ENCODE results near the gene ZNF468.
"Not testable (repeated sequence)": the region's sequence is repeated elsewhere in the genome, so short reads cannot be mapped to it uniquely, and the experiment has no call there.

Gene ZNF468

GRCh38 chr19:52857378-52858191 lies at the start of gene ZNF468:
ZNF468 (minus strand) TSS chr19:52857619; CDS start chr19:52854272, 3,347 bp downstream.
- peak; percentile 39 for DNase-seq (ENCODE audit: low read depth)

GRCh38 chr19:52904052-52904780 lies 46.8 kb upstream of the ZNF468 start:
- DNase-seq (ENCODE audit: low read depth) = not testable (repeated sequence)

- DNase-seq (ENCODE audit: low read depth) = no peak
These were observed 44.4 kb upstream of the ZNF468 start for GRCh38 chr19:52901842-52902241.

GRCh38 chr19:52898596-52898995 lies 41.2 kb upstream of the ZNF468 start:
- DNase-seq (ENCODE audit: low read depth) = not testable (repeated sequence)

- no peak for DNase-seq (ENCODE audit: low read depth)
These were observed 40.7 kb upstream of the ZNF468 start for GRCh38 chr19:52898101-52898500.

- peak; percentile 92 for DNase-seq (ENCODE audit: low read depth)
These were observed 39.9 kb upstream of the ZNF468 start, which contains the start of gene ZNF320 for GRCh38 chr19:52897138-52897935. ZNF320 (minus strand) TSS chr19:52897635; CDS start chr19:52890255, 7,380 bp downstream.

GRCh38 chr19:52896431-52897137 lies 39.2 kb upstream of the ZNF468 start:
- DNase-seq (ENCODE audit: low read depth) = peak; percentile 12

DNA sequence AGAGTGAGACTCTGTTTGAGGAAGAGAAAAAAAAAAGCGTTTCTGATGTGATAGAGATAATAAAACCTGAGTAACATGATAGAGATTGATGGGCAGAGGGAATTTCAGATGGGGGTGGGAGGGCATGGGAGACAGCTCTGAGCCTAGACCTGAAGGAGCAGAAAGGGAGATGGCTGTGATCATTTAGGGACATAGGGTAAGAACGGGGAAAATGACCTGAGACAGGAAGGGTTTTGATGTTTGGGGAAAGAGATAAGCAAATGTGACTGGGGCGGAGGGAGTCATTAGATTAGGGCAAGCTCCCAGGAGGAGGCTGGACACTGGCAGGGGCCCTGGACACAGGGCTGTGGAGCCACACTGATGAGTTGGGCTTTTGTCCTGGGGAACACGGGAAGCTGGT lies 33.9 kb upstream of the ZNF468 start:
- peak; percentile 53 for DNase-seq (ENCODE audit: low read depth)

DNA sequence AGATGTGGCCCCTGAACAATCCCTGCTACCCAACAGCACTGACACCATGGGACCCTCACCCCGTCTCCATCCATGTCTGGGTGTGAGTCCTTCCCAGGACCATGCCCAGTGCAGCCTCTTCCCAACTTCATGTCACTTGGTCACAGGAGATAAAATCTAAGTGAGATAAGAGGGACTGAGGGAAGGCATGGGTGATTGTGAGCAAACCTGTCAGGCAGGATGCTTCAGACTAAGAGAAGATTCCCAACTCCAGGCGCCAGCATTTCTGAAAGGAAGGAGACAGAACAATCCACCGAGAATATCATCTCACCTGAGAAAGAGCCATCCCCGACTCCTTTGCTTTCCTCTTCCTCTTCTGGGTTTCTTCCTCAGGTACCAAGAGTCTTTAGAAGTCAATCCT lies 32.5 kb upstream of the ZNF468 start:
- no peak for DNase-seq (ENCODE audit: low read depth)

GRCh38 chr19:52889076-52889475 lies 31.7 kb upstream of the ZNF468 start:
- no peak for DNase-seq (ENCODE audit: low read depth)

DNA sequence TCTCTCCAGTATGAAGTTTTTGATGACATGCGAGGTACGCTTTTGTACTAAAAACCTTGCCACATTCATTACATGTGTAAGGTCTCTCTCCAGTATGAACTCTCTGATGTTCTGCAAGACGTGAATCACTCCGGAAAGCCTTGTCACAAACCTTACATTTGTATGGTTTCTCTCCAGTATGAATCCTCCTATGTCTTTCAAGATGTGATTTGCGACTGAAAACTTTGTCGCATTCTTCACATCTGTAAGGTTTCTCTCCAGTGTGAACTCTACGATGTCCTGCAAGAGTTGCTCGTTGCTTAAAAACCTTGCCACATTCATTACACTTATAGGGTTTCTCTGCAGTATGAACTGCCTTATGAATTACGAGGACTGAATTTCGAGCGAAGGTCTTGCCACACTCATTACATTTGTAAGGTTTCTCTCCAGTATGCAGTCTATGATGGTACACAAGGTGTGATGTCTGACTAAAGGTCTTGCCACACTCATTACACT lies 23.5 kb upstream of the ZNF468 start:
- no peak for DNase-seq (ENCODE audit: low read depth)

GRCh38 chr19:52872996-52873395 lies 15.6 kb upstream of the ZNF468 start:
- DNase-seq (ENCODE audit: low read depth) = not testable (repeated sequence)

GRCh38 chr19:52871466-52871865 lies 14.0 kb upstream of the ZNF468 start:
- DNase-seq (ENCODE audit: low read depth) = no peak

- DNase-seq (ENCODE audit: low read depth) = not testable (repeated sequence)
These were observed 10.6 kb upstream of the ZNF468 start for GRCh38 chr19:52868031-52868430.

DNA sequence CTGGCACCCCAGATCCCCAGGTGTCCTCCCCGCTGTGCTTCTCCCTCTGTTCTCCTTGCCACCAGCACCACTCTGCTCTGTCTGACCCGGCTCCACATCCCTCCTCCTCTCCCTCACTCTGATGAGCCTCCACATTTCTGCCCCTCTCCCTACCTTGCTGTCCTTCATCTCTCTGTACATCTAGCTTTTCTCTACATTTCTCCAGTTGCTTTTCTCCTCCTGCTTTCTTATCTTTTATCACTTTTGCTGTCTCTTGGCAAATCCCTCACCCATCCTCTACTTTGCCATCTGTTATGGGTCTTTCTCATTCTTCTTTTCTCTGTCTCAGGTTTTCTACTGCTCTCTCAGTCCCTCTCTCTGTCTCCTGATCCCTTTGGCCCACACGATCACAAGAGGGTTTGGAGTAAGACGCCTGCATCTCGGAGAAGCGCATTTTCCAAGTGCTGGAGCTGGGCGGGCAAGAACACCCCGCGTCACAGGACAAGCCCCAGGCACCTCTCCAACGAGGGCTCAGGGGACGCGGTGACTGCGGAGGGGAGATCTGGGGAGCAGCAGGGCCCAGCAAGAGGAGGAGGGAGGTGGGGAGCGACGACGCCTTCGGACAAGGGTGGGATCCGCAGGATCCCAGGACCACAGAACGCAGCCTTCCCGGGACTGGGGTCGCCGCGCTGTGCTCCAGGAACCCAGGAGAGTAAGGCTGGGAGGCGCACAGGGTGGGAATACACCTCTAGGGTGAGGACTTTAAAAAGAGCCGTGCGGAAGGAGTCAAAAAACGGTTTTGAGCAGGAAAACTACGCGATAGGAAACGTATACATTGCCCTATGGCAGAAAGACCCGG lies 660 bp downstream of the ZNF468 start:
- peak; percentile 22 for DNase-seq (ENCODE audit: low read depth)

DNA sequence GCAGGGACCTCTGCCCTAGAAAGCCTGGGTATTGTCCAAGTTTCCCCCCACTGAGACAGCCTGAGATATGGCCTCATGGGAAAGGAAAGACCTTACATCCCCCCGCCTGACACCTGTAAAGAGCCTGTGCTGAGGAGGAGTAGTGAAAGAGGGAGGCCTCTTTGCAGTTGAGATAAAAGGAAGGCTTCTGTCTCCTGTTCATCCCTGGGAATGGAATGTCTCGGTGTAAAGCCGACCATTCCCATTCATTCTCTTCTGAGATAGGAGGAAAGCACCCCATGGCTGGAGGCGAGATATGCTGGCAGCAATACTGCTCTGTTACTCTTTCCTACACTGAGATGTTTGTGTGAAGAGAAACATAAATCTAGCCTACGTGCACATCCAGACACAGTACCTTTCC lies 10.1 kb downstream of the ZNF468 start:
- DNase-seq (ENCODE audit: low read depth) = not testable (repeated sequence)

DNA sequence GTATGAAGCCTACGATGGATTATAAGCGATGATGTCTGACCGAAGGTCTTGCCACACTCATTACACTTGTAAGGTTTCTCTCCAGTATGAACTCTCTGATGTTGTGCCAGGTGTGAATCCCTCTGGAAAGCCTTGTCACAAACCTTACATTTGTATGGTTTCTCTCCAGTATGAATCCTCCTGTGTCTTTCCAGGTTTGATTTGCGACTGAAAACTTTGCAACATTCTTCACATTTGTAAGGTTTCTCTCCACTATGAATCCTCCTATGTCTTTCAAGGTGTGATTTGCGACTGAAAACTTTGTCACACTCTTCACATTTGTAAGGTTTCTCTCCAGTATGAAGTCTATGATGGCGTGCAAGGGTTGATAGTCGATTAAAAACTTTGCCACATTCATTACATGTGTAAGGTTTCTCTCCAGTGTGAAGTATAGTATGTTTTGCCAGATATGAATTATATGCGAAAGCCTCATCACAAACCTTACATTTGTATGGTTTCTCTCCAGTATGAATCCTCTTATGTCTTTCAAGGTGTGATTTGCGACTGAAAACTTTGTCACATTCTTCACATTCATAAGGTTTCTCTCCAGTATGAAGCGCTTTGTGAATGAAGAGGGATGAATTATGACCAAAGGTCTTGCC lies 16.5 kb downstream of the ZNF468 start:
- DNase-seq (ENCODE audit: low read depth) = not testable (repeated sequence)

- DNase-seq (ENCODE audit: low read depth) = not testable (repeated sequence)
These were observed 23.1 kb downstream of the ZNF468 start for GRCh38 chr19:52834289-52834688.

DNA sequence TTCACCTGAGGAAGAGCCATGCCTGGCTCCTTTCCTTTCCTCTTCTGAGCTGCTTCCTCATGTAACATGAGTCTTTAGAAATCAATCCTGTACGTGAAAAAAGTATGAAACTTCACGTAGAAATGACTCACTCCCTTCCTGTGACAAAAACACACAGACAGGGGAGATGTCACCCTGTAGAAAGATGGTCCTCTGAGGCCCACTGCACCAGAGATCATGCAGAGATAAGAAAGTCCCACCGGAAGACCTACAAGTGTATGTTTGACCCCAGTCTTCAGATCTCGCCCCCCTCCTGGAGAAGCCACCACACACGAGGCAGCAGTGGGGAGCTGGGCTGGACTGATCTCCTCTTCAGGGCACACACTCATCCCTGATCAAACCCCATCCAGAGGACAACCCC lies 23.9 kb downstream of the ZNF468 start:
- not testable (repeated sequence) for DNase-seq (ENCODE audit: low read depth)

- not testable (repeated sequence) for DNase-seq (ENCODE audit: low read depth)
These were observed 27.6 kb downstream of the ZNF468 start for GRCh38 chr19:52829866-52830265.
